ENCODE data around the gene MAPK12. TPM values are rescaled to one million over a fixed set of nuclear protein-coding genes. Genes with fewer than 3 reads are reported as not detected.

Gene MAPK12
- total RNA-seq, 2 donors from 2014 or later: 46.5 to 57.0 TPM

DNA sequence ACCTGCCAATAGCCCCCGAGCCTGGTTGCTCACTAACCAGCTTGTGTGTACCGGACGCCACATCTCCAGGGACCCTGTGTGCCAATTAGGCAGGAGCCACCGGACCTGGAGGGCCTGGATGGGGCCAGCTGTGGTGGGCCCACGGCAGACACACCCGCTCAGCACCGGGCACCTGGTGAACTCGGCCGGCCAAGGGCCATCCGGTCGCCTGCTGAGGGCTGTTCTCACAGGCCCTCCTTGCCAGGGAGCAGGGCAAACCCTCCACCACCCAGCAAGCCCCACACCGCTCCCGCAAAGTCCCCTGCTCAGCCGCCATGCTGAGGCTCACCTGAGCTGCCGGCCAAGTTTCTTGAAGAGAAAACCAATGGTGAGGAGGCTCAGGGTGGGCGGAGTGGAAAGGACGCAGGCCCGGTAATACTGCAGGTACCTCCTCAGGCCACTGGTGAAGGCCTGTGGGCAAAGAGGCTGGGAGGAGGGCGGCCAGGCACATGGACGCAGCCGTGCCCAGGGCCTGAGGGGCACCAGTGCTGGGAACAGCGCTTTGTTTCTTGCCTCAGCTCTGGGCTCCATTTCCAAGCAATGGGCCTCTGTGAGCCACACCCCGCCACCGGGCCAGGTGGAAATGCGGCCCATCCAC is 33.8 kb downstream of the MAPK12 start:
- no peaks in the 10 kb centered on the region for H3K4me1 ChIP-seq (ENCODE audit: control insufficient read depth, insufficient read depth, low read length)
- H3K4me3 Mint-ChIP-seq: no peak overlapping the region
- WGBS, 2 experiments (ENCODE audit: insufficient coverage in 1 of 2, insufficient read length in 1 of 2): 91 to 98% methylated on average over 14 to 25 of the region's 25 CpGs
- H3K27me3 Mint-ChIP-seq (ENCODE audit: insufficient read depth): no peaks in the 10 kb centered on the region
- TF ChIP-seq, protein P1, sequence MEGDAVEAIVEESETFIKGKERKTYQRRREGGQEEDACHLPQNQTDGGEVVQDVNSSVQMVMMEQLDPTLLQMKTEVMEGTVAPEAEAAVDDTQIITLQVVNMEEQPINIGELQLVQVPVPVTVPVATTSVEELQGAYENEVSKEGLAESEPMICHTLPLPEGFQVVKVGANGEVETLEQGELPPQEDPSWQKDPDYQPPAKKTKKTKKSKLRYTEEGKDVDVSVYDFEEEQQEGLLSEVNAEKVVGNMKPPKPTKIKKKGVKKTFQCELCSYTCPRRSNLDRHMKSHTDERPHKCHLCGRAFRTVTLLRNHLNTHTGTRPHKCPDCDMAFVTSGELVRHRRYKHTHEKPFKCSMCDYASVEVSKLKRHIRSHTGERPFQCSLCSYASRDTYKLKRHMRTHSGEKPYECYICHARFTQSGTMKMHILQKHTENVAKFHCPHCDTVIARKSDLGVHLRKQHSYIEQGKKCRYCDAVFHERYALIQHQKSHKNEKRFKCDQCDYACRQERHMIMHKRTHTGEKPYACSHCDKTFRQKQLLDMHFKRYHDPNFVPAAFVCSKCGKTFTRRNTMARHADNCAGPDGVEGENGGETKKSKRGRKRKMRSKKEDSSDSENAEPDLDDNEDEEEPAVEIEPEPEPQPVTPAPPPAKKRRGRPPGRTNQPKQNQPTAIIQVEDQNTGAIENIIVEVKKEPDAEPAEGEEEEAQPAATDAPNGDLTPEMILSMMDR (conservative IDR thresholded peaks at IDR 0.05): no peak
- peaks cover 5% of the 10 kb centered on the region for H3K36me3 ChIP-seq (ENCODE audit: control insufficient read depth, insufficient read depth, low read length)
- DNase-seq: peak; percentile 26
- H3K4me1 Mint-ChIP-seq: no peaks in the 10 kb centered on the region
- H3K9me3 ChIP-seq (ENCODE audit: control insufficient read depth, low read length): no peaks in the 10 kb centered on the region
- H3K27ac ChIP-seq (ENCODE audit: low read depth, low read length): no peak overlapping the region
- no peaks in the 10 kb centered on the region for H3K27me3 ChIP-seq (ENCODE audit: control insufficient read depth, insufficient read depth, low read length, poor library complexity, severe bottlenecking)
- H3K4me3 ChIP-seq (ENCODE audit: low read length): no peak overlapping the region
- H3K9ac ChIP-seq (ENCODE audit: extremely low read depth, low read length, poor library complexity, severe bottlenecking): no peak overlapping the region
- H3K9me3 Mint-ChIP-seq: no peaks in the 10 kb centered on the region
- H3K27ac Mint-ChIP-seq: no peak overlapping the region
- H3K36me3 Mint-ChIP-seq (ENCODE audit: low read depth): peaks cover 36% of the 10 kb centered on the region

DNA sequence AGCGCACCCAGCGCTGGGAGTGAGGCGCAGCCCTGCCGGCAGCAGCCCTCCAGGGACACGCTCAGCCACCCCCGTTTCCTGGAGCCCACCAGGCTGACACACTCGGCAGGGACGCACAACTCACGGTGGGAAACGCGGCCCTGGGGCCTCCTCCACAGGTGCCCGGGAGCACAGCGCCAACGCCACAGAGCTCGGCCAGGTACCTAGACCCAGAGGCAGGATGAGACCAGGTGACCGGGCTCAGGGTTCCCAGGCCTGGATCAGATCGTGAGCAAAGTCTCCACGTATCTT is 34.7 kb downstream of the MAPK12 start:
- H3K27ac ChIP-seq (ENCODE audit: low read depth, low read length): no peak overlapping the region
- Mint-ChIP-seq H3K4me3 (no peak overlapping the region), H3K27me3 (ENCODE audit: insufficient read depth) (no peaks in the 10 kb centered on the region), H3K9me3 (no peaks in the 10 kb centered on the region), H3K36me3 (ENCODE audit: low read depth) (peaks cover 42% of the 10 kb centered on the region), H3K27ac (no peak overlapping the region), H3K4me1 (no peaks in the 10 kb centered on the region)
- H3K27me3 ChIP-seq (ENCODE audit: control insufficient read depth, insufficient read depth, low read length, poor library complexity, severe bottlenecking): no peaks in the 10 kb centered on the region
- DNase-seq: no peak
- no peaks in the 10 kb centered on the region for H3K4me1 ChIP-seq (ENCODE audit: control insufficient read depth, insufficient read depth, low read length)
- H3K9me3 ChIP-seq (ENCODE audit: control insufficient read depth, low read length): no peaks in the 10 kb centered on the region
- H3K4me3 ChIP-seq (ENCODE audit: low read length): no peak overlapping the region
- 93 to 98% methylated on average over 6 to 18 of the region's 18 CpGs for WGBS, 2 experiments (ENCODE audit: insufficient coverage in 1 of 2, insufficient read length in 1 of 2)
- TF ChIP-seq, protein P1 (conservative IDR thresholded peaks at IDR 0.05): no peak
- no peak overlapping the region for H3K9ac ChIP-seq (ENCODE audit: extremely low read depth, low read length, poor library complexity, severe bottlenecking)
- H3K36me3 ChIP-seq (ENCODE audit: control insufficient read depth, insufficient read depth, low read length): peaks cover 6% of the 10 kb centered on the region

DNA sequence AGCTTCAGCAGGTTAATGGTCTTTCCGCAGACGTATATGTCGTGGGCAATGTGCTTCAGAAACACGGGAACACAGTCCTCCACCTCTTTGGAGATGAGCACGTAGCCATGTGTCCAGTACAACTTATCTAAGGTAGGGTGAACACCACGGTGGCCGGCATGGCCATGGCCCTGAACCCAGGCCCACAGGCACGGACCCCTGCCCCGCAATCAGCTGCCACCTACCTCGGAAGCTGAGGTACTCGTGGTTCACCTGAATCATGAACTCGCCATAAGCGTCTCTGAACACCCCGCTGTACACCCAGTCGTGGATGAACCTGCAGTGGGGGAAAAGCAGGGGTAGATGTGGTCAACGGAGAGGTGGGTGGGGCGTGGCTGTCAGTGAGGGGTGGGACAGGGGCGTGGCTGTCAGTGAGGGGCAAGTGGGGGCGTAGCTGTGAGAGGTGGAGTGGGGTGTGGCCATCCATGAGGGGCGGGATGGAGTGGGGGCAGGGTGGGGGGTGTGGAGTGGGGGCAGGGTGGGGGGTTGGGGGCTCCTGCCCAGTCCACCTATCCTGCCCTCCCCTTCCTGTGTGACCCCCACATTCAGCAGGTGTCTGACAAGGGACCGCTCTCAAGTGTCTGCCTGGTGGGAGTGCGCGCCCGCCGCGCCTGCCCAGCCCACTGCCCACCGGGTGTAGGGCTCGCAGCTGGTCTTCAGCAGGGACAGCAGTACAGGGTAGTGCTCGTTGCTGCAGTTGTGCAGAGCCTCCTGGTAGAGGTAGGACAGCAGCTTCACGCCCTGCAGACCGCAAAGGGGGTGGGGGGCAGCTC is 35.2 kb downstream of the MAPK12 start:
- Mint-ChIP-seq H3K9me3 (no peaks in the 10 kb centered on the region), H3K27me3 (ENCODE audit: insufficient read depth) (no peaks in the 10 kb centered on the region), H3K36me3 (ENCODE audit: low read depth) (peaks cover 42% of the 10 kb centered on the region), H3K4me3 (no peak overlapping the region), H3K4me1 (no peaks in the 10 kb centered on the region), H3K27ac (no peak overlapping the region)
- Histone ChIP-seq H3K9me3 (ENCODE audit: control insufficient read depth, low read length) (no peaks in the 10 kb centered on the region), H3K9ac (ENCODE audit: extremely low read depth, low read length, poor library complexity, severe bottlenecking) (no peak overlapping the region), H3K4me1 (ENCODE audit: control insufficient read depth, insufficient read depth, low read length) (no peaks in the 10 kb centered on the region), H3K27ac (ENCODE audit: low read depth, low read length) (no peak overlapping the region), H3K36me3 (ENCODE audit: control insufficient read depth, insufficient read depth, low read length) (peaks cover 7% of the 10 kb centered on the region), H3K4me3 (ENCODE audit: low read length) (no peak overlapping the region), H3K27me3 (ENCODE audit: control insufficient read depth, insufficient read depth, low read length, poor library complexity, severe bottlenecking) (no peaks in the 10 kb centered on the region)
- DNase-seq: no peak
- 94 to 98% methylated on average over 19 to 29 of the region's 31 CpGs for WGBS, 2 experiments (ENCODE audit: insufficient coverage in 1 of 2, insufficient read length in 1 of 2)
- TF ChIP-seq, protein P1 (conservative IDR thresholded peaks at IDR 0.05): no peak
